Midbrain (tissue), 1 donor: Measurements from ENCODE around the gene MOB2.

Experiments
- DNase-seq: peaks from one replicate; lab custom pipeline; 2025; lab: John Stamatoyannopoulos, UW

Gene MOB2

GRCh38 chr11:1470681-1471611 lies 15.6 kb downstream of the MOB2 start:
- DNase-seq = no peak

DNA sequence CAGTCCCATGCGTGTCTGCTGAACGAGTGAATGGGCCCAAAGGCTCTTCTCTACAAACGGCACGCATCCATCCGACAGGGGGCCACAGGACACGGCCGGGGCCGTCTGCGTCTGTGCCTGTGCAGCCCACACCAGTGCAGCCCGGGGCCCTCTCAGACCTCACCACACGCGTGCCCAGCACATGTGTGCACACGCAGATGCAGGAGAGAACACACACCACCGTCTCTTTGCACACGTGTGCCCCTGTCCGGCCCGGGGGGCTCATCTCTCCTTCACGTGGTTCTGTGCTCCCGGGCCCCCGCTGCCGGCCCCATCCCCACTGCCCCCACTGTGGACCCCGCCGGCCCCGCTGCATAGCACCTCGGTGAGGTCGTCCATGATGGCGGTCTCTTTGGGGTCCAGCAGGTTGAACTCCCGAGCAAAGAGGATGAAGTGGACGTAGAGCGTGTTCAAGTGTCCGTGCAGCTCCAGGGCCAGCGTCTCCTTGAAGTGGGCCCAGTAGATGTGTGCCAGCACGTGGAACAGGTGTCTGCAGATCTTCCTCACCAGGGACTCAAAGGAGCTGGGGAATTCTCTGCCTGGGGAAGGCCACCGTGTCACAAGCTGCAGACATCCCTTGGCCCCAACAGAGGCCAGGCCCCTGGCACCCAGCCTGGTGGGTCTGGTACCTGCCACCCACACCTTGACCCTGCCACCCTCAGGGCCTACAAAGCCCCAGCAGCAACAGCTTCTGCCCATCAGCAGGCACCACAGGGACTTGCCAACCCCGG lies 16.5 kb downstream of the MOB2 start:
- DNase-seq = no peak

DNA sequence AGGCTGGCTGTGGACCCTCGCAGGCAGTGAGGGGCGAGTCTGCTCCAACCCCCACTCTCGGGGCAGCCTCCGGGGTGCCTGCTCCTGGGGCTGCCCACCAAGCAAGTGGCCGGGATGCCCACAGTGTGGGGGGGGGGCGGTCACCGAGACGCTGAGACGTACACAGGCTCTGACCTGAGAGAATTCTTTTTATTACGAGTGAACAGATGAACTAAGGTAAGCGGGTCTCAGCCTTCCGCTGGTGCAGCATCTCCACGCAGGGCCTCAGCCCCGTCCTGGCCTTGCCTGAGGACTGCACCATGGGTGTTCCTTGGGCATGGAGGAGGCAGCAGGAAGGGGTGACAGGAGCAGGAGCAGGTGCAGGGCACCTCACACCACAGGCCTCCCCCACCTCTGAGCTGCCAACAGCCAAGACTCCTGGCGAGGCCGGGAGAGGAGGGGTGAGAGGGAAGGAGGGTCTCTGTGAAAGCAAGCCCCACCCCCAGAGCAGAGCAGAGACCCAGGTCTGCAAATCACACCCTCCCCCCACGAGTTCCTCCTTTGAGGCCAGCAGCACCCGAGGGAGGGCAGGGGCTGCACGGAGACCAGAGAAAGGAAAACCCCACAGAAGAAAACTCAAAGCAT lies 17.2 kb downstream of the MOB2 start:
- DNase-seq = no peak

GRCh38 chr11:1468473-1469066 lies 18.0 kb downstream of the MOB2 start:
- no peak for DNase-seq

DNA sequence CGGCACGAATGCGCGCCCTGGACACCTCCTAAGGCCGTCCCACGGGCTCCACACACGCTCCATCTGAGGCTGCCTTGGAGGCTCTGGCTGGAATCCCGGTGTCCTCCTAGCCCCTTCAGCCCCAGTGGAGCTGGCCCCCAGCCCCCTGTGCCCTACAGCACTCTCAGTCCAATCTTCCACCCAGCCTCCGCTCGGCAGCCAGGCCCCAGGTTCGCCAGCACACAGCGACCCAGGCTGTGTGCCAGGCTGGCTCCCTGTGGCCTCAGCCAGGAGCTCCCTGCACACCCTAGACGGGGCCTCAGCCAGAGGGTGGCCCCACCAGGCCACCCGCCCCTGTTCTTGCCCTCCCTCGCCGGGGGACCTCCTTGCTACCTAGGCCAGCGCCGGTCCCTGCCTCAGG lies 18.6 kb downstream of the MOB2 start:
- no peak for DNase-seq

DNA sequence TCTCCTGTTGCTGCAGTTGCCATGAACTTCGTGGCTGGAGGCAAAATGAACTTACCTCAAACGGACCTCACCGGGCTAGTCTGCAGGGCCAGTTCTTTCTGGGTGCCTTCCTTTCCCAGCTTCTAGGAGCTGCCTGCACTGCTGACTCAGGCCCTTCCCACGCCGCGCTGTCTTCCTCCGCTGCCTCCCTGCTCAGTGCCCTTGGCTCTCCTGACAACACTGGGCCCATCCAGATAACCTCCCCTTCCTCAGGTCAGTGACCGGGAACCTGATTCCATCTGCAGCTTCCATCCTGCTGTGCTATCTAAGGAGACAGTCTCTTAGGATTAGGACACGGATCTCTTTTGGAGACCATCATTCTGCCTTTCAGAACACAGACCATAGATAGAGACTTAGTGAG lies 19.3 kb downstream of the MOB2 start:
- no peak for DNase-seq

DNA sequence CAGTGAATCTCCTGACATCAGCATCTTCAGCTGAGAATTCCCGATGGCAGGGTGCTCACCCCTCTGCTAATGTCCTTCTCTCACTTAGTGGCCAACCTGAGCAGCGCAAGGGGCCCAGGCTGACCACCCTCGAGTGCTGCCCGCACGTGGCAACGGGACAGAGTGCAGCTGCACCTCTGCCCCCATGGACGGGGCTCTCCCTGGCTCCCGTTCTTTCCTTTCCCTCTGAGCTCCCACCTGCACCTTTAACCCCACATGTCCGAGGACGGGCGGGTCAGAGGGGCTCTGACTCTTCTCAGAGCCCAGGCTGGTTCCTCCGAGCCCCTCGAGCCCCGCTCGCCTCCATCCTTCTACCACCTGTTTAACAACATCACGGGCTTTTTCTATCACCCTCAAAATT lies 19.8 kb downstream of the MOB2 start:
- no peak for DNase-seq

DNA sequence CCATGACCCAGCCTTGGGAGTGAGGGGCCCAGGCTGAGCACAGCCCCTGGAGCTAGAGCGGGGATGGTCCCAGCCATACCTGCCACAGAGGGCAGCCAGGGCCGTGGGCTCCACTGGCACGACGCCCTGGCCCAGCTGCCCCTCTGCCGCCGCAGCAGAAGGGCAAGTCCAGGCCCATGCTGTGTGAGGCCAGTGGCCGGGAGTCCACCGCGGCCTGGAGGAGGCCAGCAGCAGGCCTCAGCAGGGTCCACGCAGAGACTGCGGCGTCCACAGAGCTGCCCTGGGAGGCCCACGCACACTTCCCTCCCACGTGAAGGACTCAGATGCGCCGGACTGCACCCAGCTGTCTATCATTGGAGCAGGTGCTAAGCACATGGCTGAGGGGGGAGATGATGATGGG lies 23.5 kb downstream of the MOB2 start:
- DNase-seq = no peak

DNA sequence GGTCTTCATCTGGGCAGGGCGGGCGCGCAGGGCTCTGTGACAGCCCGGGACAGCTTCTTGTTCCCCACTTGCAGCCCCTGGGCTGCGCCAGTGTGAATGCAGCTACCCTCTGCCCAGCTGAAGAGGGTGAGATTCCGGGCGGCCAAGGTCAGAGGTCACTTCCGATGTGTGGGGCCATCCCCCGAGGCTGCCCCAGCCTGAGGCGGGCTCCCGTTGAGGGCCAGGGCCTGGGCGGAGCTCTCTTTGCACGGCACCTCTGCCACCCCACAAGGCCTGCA lies 23.9 kb downstream of the MOB2 start:
- DNase-seq = no peak

DNA sequence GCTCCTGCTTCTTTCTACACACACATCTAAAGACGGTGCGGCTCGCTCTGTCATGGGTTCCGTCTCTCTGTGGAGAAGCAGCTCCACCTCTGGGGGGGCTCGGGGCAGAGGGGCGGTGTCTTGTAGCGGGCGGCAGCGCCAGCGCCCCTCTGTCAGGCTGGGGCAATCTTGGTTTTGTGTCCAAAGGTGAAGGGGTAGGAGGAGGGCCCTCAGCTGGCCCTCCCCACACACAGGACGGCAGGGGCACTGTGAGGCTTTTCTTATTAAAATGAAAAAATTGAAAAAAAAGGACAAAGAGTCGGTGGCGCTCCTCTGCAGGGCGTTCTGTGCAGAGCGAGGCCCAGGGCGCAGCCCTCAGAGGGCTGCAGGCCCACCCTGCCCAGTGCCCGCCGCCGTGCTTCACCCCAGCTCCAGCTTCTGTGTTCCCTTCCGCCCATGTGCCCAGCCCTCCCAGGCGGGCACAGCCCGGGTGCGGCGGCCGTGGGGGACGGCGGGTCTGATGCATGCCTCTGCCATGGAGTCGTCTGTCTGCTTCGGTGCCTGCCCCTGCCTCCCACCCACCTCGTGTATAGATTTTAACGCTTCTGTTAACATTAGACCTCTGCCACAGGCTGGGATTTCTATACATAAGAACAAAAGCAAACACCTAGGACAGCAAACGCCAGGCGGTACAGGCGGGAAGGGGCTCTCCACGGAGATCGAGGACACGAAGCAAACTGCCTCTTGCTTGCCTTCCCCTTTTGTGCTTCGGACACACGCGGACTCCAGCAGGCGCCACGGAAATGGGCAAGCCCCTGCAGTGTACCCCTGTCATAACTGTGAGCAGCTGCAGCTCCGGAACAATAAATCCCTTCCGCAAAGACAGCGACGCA lies 24.5 kb downstream of the MOB2 start:
- no peak for DNase-seq

DNA sequence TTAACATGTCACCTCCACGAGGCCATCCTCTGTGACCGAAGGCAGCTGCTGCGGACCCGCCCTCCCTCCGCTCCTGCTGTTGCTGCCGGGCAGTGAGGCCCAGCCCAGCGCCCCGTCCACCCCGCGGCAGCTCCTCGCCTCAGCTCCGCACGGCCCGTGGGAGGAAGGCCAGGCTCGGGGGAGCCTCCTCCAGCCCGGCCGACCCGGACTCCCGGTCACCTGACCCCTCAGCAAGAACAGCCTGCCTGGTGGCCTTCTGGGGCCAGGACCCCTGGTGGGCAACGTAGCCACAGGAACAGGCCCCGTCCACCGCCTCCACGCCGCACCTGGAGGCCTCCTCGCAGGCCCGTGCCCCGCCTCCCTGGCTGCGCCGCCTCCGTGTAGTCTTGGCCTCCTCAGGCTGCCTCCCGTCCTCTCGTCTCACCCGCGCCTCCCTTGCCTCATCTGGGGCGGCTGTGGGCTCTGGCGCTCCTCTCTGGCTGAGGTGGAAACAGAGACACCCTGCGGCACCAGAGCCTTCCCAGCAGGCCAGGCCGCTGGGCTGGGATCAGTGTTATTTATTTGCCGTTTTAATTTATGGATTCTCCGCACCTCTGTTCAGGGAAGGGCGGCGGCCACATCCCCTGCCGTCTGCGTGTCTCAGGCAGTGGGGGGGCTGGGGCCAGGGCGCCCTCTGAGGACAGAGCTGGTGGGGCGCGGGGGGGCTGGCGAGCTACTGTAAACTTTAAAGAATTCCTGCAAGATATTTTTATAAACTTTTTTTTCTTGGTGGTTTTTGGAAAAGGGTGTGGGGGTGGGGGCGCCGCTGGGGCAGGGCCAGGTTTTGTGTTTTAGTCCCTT lies 25.4 kb downstream of the MOB2 start:
- DNase-seq = no peak

DNA sequence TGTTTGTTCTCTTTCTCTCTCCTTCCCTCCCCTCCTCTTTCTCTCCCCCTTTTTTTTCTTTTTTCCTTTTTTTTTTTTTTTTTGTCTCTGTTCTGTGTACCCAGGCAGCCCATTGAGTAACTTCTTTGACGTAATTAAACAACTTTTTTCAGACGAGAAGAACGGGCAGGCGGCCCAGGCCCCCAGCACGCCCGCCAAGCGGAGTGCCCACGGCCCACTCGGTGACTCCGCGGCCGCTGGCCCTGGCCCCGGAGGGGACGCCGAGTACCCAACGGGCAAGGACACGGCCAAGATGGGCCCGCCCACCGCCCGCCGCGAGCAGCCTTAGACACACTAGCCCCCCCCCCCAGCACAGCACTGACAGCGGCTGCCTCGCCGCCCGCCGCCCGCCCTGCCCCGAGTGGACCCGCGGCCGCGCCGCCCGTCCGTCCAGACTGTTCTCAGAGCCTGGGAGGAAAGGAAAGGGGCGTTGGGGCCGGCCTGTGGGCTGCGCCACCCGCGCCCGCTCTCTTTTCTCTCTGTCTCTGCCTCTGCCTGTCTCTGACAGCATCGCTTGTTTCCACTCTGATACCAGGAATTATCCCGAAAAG lies 26.1 kb downstream of the MOB2 start:
- peak; percentile 76 for DNase-seq

GRCh38 chr11:1459764-1460395 lies 26.7 kb downstream of the MOB2 start:
- DNase-seq = no peak

DNA sequence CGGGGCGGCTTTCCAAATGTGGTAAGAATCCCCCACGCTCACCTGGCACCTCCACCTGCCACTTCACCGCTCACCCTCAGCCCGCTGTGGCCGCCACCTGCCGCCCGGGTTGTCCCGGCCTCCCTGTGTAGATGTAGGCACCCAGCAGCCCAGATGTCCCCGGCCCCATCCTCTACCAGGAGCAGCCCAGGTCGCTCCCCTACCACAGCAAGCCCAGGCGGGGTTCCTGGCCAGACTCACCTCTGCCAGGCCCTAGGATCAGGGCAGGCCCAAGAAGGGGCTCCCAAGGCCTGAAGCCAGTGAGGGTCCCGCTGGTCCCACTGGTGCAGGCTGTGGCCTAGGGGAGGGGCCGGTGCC lies 27.4 kb downstream of the MOB2 start:
- no peak for DNase-seq

DNA sequence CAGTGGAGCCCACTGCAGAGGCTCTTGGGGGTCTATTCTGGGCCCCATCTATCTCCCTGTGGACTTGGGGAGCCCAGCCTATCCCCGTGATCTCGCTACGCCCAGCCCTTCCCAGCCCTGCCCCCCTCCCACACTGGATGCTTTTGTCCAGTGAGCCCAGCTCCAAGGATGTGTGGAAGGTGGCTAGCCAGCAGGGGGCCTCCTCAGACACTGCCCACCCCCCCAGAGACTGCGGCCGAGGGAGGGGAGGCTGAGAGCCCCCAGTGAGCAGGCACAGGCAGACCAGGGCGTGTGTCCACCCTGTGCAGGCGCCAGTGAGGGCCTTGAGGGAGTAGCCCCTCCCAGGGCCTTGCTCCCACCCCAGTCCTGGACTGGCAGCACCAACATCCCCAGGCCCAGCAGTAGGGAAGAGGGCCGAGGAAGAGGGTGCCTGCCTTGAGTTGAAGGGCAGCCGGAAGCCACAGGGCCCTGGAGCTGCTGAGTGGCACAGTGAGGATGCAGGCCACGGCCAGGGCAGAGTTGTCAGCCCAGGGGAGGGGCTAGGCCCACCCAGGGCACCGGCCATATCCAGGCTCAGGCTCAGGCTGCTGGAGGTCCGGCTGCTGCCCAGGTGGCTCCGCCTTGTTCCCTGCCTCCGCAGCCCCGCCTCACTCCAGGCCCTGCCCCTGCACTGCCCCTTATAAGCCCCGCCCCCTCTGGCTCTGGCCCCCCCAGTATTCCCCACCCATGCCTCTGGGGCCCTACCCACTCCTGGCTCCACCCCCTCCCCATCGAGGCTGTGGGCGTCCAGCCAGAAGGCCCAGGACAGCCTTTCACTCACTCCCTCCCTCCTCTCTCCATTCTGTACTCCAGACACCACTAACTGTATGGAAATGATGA lies 28.0 kb downstream of the MOB2 start:
- peak; percentile 36 for DNase-seq

DNA sequence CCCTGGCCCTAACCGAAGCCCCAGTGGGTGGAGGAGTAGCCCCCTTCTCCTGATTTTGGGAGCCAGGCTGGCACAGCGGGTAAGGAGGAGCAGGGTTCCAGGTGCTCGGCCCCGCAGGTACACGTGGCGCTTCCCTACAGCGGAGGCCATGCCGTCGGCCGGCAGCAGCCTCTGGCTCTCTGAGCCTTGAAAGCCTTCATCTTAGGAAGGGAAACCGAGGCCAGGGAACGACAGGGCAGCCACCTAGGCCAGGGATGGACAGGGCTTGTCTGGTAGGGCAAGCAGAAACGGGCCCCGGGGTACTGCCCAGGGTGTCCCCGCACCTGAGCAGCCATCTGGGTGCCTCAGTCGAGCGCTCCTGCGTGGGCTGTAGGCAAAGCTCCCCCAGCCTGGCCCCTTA lies 28.7 kb downstream of the MOB2 start:
- no peak for DNase-seq

DNA sequence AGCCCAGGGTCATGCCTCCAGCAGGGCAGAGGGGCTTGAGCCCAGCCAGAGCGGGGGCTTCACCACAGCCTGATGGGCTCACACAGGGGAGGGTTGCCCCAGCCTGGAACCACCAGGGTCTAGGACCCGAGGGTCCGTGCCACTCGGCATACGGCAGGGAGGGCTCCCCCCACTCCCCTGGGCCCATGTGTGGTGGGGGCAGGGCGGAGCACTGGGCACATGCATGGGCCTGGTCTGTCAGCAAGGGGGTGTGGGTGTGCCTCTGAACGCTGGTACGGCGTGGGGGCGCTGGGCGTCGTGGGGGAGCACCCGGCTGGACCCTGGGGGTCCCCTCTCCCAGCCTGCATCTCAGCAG lies 29.3 kb downstream of the MOB2 start:
- DNase-seq = no peak

- DNase-seq = no peak
Observed at GRCh38 chr11:1456596-1457325, 29.8 kb downstream of the MOB2 start.
